ENCODE results near the gene DLEU7. TPM values are rescaled to one million over a fixed set of nuclear protein-coding genes. Genes with fewer than 3 reads are reported as not detected.

DLEU7 gene
- total RNA-seq, 1 experiment from 2014 or later: 1.5 TPM

- H4K91ac ChIP-seq (ENCODE audit: insufficient read length, low read depth, low read length): no peak overlapping the region
- no peak overlapping the region for H3K14ac ChIP-seq (ENCODE audit: insufficient read depth, low read length)
- no peak overlapping the region for H2BK120ac ChIP-seq (ENCODE audit: low read depth, low read length, poor library complexity, severe bottlenecking)
- H3K27ac ChIP-seq (ENCODE audit: insufficient read length, low read depth, low read length): no peak overlapping the region
- Mint-ChIP-seq H3K27me3 (ENCODE audit: low read depth) (no peaks in the 10 kb centered on the region), H3K9me3 (no peaks in the 10 kb centered on the region), H3K36me3 (ENCODE audit: insufficient read depth in 1 of 3, low read depth in 3 of 3) (no peaks in the 10 kb centered on the region), H3K4me1 (no peaks in the 10 kb centered on the region), H3K27ac (no peak overlapping the region; a peak in 1 of 7 replicates), H3K4me3 (no peak overlapping the region)
- no peaks in the 10 kb centered on the region for H3K79me1 ChIP-seq (ENCODE audit: insufficient read depth, low read depth, low read length, poor library complexity, severe bottlenecking)
- no peaks in the 10 kb centered on the region for H3K4me1 ChIP-seq (ENCODE audit: insufficient read depth, low read length)
- WGBS (ENCODE audit: extremely low coverage, insufficient read length, low lambda C conversion rate): no CpG with 5 or more reads among the region's 4 CpGs
- H2BK5ac ChIP-seq (ENCODE audit: insufficient read length, low read length): no peak overlapping the region
- H3K23ac ChIP-seq (ENCODE audit: insufficient read length, low read depth, low read length): no peak overlapping the region
- no peak overlapping the region for H2AK5ac ChIP-seq (ENCODE audit: insufficient read length, low read length)
- no peak overlapping the region for H3T11ph ChIP-seq (ENCODE audit: low read length)
- no peaks in the 10 kb centered on the region for H3K9me3 ChIP-seq (ENCODE audit: control insufficient read depth, low read depth, low read length)
- H3K4ac ChIP-seq (ENCODE audit: low read depth, low read length): no peak overlapping the region
- no peak overlapping the region for H4K8ac ChIP-seq (replicated peaks; ENCODE audit: insufficient read length, low read depth, low read length)
- H2BK12ac ChIP-seq (ENCODE audit: insufficient read length, low read depth, low read length): no peak overlapping the region
- no peak overlapping the region for H3K4me2 ChIP-seq (ENCODE audit: insufficient read depth, insufficient read length, low read length)
- no peaks in the 10 kb centered on the region for H4K20me1 ChIP-seq (ENCODE audit: control insufficient read depth, insufficient read depth, insufficient read length)
- H2AFZ ChIP-seq (ENCODE audit: low read length): no peak overlapping the region
- no peak overlapping the region for H2BK15ac ChIP-seq (ENCODE audit: low read depth, low read length)
- H4K5ac ChIP-seq (ENCODE audit: insufficient read length, low read depth, low read length): no peak overlapping the region
- H3K9ac ChIP-seq (ENCODE audit: extremely low read depth, insufficient read length, low read length): no peak overlapping the region
- no peaks in the 10 kb centered on the region for H3K27me3 ChIP-seq (ENCODE audit: insufficient read depth, low read length)
- no peak overlapping the region for H2BK20ac ChIP-seq (ENCODE audit: low read depth, low read length, poor library complexity, severe bottlenecking)
- no peaks in the 10 kb centered on the region for H3K23me2 ChIP-seq (ENCODE audit: insufficient read length, low read depth, low read length, poor library complexity, severe bottlenecking)
- no peaks in the 10 kb centered on the region for H3K79me2 ChIP-seq (ENCODE audit: insufficient read depth, low read length)
- no peak overlapping the region for H3K56ac ChIP-seq (ENCODE audit: insufficient read length, low read depth, low read length)
- TF ChIP-seq CTCF (conservative IDR thresholded peaks at IDR 0.05): no peak
- DNase-seq: no peak
- H3K18ac ChIP-seq (ENCODE audit: insufficient read length, low read depth, low read length): no peak overlapping the region
These were observed 31.2 kb downstream of the DLEU7 start for GRCh38 chr13:50812242-50812641.

Data from H9 (cell line).